Heart right ventricle (tissue), 16 donors: Measurements from ENCODE around the gene UNC5C. TPM values are rescaled to one million over a fixed set of nuclear protein-coding genes. Genes with fewer than 3 reads are reported as not detected.

Experiments used
- ATAC-seq, 8 donors: fragments of 200-7000 bp; cut with Tn5 transposase; one replicate each; pipeline ENCODE4 v1.9.1; 2020; ENCODE audit warnings: mild to moderate bottlenecking in 8 of 8, moderate library complexity in 8 of 8, moderate number of reproducible peaks in 1 of 8
- DNase-seq, 2 donors: peaks; one replicate each; pipeline ENCODE4 v3.0.0-alpha.2; 2020
- H3K27ac ChIP-seq, 10 donors: fragments of 200-600 bp; sonication (generic) in 2 of 10; one replicate each; pipeline versions ENCODE4 v1.5.0 to v1.8.0; 2020 to 2022; ENCODE audit warnings: mild to moderate bottlenecking in 3 of 10
- H3K27me3 ChIP-seq, 7 donors: fragments of 200-600 bp; one replicate each; pipeline ENCODE4 v1.8.0; 2021 to 2022; ENCODE audit warnings: mild to moderate bottlenecking in 2 of 7
- H3K36me3 ChIP-seq, 9 donors: fragments of 200-600 bp; sonication (generic) in 1 of 9; one replicate each; pipeline versions ENCODE4 v1.5.0 to v1.8.0; 2020 to 2022; ENCODE audit warnings: mild to moderate bottlenecking in 2 of 9
- H3K4me1 ChIP-seq, 9 donors: fragments of 200-600 bp; sonication (generic) in 1 of 9; one replicate each; pipeline versions ENCODE4 v1.5.0 to v1.8.0; 2020 to 2022; ENCODE audit warnings: mild to moderate bottlenecking in 4 of 9
- H3K4me3 ChIP-seq, 10 donors: fragments of 200-600 bp; sonication (generic) in 2 of 10; one replicate each; pipeline versions ENCODE4 v1.5.0 to v1.8.0; 2020 to 2022; ENCODE audit warnings: mild to moderate bottlenecking in 7 of 10, moderate library complexity in 2 of 10
- H3K9me3 ChIP-seq, 11 donors: fragments of 200-600 bp in 10 of 11; sonication (generic) in 2 of 11; one replicate each; pipeline versions ENCODE4 v1.5.0 to v1.8.0; 2013 to 2022; ENCODE audit warnings: mild to moderate bottlenecking in 2 of 11, control low read depth in 1 of 11, moderate library complexity in 1 of 11
- CTCF ChIP-seq, 9 donors: fragments of 200-600 bp; sonication (generic) in 2 of 9; IDR thresholded peaks; one replicate each; pipeline versions ENCODE4 v1.5.0 to v1.8.0; 2021 to 2022; ENCODE audit warnings: antibody characterized with exemption in 9 of 9, mild to moderate bottlenecking in 5 of 9, moderate library complexity in 1 of 9
- WGBS, 2 donors: extraction: QIAGEN DNeasy Blood & Tissue Kit; methylation state at CpG; one replicate each; pipeline ENCODE4 v1.1.7; 2013; ENCODE audit warnings: inconsistent platforms in 1 of 2; 5-methylcytosine and 5-hydroxymethylcytosine counted together
- intact Hi-C, 10 donors: fragments of 100-400 bp; cut with DNase I; formaldehyde crosslinking; loops; one replicate each; pipeline versions ENCODE4 v1.11.1 to v1.14.2; 2022
- polyA plus RNA-seq, 2 donors: library from polyadenylated mRNA; stranded (reverse); fragments of 200-250 nt; gene quantifications; one replicate each; pipeline ENCODE4 v1.2.3, GENCODE V29; 2013
- total RNA-seq, 10 donors: library from RNA; stranded (reverse); fragmentation: NEBNext Ultra II Directional in 3 of 10; extraction: Animal tissue kit (Norgen Biotek cat#: 25700) in 3 of 10; gene quantifications; one replicate each; pipeline versions ENCODE4 v1.2.1 to v1.2.4, GENCODE V29; 2021 to 2023
- donor health status: Arrhythmogenic right ventricular cardiomyopathy.
- donor health status: ischemic (EF 13 %, LVEDD 7.1; RV severe dilation, severe dysfunction).
- donor health status: healthy with polysubstance abuse.
- donor health status: DM: no; HTN: yes; CAD: no.
- donor health status: DM: no; HTN: no; CAD: no.
- donor health status: ischemic (EF 25% LVEDD 6.9; RV normal size, moderate dysfunction).
- donor health status: ischemic (EF 25% LVEDD 5.7; RV mildly dilated, moderate dysfunction).
- donor health status: healthy.
- donor health status: DM: yes; HTN: yes; CAD: no.
- donor health status: Ischemic cardiomyopathy.
- donor health status: ischemic (EF 35%, LVEDD 5.7; RV mildly dilated, moderate dysfunction).
- donor health status: nonischemic (EF 11% LVEDD 7.7; RV severe dilation, severe dysfunction).
- donor health status: DM: yes; HTN: yes; CAD: no.
- donor health status: PGD.
- donor health status: ischemic (EF 29% LVEDD 5.4; RV normal size, mild dysfunction).
- donor health status: nonischemic (EF 23%, LVEDD 6.1; RV moderate dilation, normal function).

UNC5C gene
- total and polyA plus RNA-seq, 12 donors = 0.44 to 3.2 (median 1.5) TPM

DNA sequence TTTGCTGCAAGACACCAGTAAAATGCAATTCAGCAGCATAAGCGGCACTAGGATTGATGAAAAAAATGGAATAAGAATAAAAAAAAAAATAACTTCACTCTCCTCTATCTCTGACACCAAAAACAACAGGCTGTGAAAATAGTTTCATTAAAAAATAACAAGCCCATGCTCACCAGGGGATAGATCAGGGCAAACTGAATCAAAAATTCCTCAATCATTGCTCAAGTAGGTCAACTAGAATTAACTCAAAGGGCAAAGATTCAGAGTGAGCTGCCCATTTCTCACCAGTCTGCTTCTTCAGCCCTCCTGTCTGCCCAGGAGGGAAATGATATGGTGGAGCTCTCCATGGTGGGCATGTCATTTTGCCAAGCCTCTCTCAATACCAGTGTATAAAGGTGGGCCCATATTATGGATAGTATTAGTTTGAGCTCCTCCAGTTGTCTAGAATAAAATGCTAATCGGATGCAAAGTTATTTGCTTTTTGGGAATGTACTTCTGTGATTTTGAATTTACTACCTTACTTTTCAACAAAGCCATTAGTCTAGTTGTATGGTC is 153.9 kb downstream of the UNC5C start:
- Histone ChIP-seq H3K36me3 (no peaks in the 10 kb centered on the region), H3K27ac (no peak overlapping the region), H3K4me3 (no peak overlapping the region), H3K27me3 (no peaks in the 10 kb centered on the region), H3K9me3 (no peaks in the 10 kb centered on the region), H3K4me1 (peaks cover 0 to 10% (median 0%) of the 10 kb centered on the region in 9 donors)
- intact Hi-C loops = no loop called here
- no peak for DNase-seq
- WGBS, 2 donors = 77 to 79% methylated on average over 2 of the region's 2 CpGs
- no peak for ATAC-seq
- no peak for TF ChIP-seq CTCF (IDR thresholded peaks at IDR 0.05)

GRCh38 chr4:95393821-95394220 is 155.0 kb downstream of the UNC5C start:
- no peak for TF ChIP-seq CTCF (IDR thresholded peaks at IDR 0.05)
- no peaks in the 10 kb centered on the region for H3K9me3 ChIP-seq
- no peak overlapping the region for H3K4me3 ChIP-seq
- no peaks in the 10 kb centered on the region for H3K36me3 ChIP-seq
- intact Hi-C loops = no loop called here
- 55 to 74% methylated on average over 1 of the region's 1 CpG for WGBS, 2 donors
- DNase-seq = no peak
- H3K27me3 ChIP-seq = no peaks in the 10 kb centered on the region
- peaks cover 0 to 10% (median 0%) of the 10 kb centered on the region in 9 donors for H3K4me1 ChIP-seq
- ATAC-seq = no peak
- H3K27ac ChIP-seq = no peak overlapping the region

DNA sequence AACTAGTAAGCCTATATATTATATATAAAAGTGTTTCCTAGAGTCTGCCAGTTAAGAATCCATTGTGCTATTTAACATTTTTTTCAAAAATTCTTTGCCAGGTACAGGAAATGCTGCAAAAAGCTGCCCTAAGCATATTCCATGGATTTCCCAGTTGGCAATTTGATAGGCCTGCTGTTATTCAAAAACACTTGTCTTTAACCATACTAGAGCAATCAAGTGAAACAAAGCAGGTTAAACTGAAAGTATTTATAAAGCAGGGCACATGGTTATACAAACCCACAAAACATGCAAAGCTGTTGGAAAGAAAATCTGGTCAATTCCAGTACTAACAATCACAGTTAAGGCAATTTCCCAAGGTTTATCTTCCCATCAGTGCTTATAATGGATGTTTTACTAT is 159.9 kb downstream of the UNC5C start:
- TF ChIP-seq CTCF (IDR thresholded peaks at IDR 0.05) = no peak
- intact Hi-C loops = no loop called here
- ATAC-seq (no peak), DNase-seq (no peak)
- Histone ChIP-seq H3K36me3 (no peaks in the 10 kb centered on the region), H3K9me3 (no peaks in the 10 kb centered on the region), H3K4me3 (no peak overlapping the region), H3K4me1 (peaks cover 0 to under 1% (median 0%) of the 10 kb centered on the region in 9 donors), H3K27ac (no peak overlapping the region), H3K27me3 (no peaks in the 10 kb centered on the region)

GRCh38 chr4:95387719-95388118 is 161.1 kb downstream of the UNC5C start:
- Histone ChIP-seq H3K36me3 (no peaks in the 10 kb centered on the region), H3K27ac (no peak overlapping the region), H3K4me1 (no peaks in the 10 kb centered on the region), H3K27me3 (no peaks in the 10 kb centered on the region), H3K4me3 (no peak overlapping the region), H3K9me3 (no peaks in the 10 kb centered on the region)
- ATAC-seq (no peak), DNase-seq (no peak)
- intact Hi-C loops = no loop called here
- 88 to 98% methylated on average over 1 of the region's 1 CpG for WGBS, 2 donors
- TF ChIP-seq CTCF (IDR thresholded peaks at IDR 0.05) = no peak
